ENCODE results near the gene CDK14. TPM values are rescaled to one million over a fixed set of nuclear protein-coding genes. Genes with fewer than 3 reads are reported as not detected.
"Not testable (repeated sequence)": the region's sequence is repeated elsewhere in the genome, so short reads cannot be mapped to it uniquely, and the experiment has no call there.

The CDK14 gene
- polyA plus RNA-seq, 1 donor = 9.7 TPM

DNA sequence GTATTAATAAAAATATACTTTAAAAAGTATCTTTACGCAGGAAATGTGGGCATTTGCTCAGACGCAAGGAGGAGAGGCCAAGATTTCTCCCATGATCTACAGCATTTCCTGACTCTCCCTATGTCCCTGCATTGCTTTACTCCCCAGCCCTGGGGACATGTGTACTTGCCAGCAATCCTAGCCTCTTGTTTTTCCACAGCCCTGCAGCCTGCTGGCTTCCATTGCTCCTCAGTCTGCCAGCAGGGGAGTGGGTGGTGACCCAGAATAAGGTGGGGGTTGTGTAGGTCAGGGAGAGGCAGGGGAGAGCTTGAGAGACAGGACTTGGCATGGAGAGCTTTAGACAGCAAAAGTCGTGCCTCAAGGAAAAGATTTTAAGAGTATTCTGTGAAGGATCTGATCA, 307.7 kb downstream of the CDK14 start:
- Histone ChIP-seq H3K9me3 (ENCODE audit: control insufficient read depth, low read depth, low read length) (no peaks in the 10 kb centered on the region), H3K27me3 (ENCODE audit: control insufficient read depth, insufficient read depth, low read length) (no peaks in the 10 kb centered on the region), H3K36me3 (ENCODE audit: control insufficient read depth, insufficient read depth, low read length) (no peaks in the 10 kb centered on the region), H3K4me1 (ENCODE audit: control insufficient read depth, insufficient read depth, low read length) (no peaks in the 10 kb centered on the region), H3K4me3 (ENCODE audit: low read length) (no peak overlapping the region), H3K27ac (ENCODE audit: low read length) (no peak overlapping the region)
- DNase-seq = no peak
- WGBS (ENCODE audit: insufficient coverage, low lambda C conversion rate) = 100% methylated on average over 1 of the region's 3 CpGs

DNA sequence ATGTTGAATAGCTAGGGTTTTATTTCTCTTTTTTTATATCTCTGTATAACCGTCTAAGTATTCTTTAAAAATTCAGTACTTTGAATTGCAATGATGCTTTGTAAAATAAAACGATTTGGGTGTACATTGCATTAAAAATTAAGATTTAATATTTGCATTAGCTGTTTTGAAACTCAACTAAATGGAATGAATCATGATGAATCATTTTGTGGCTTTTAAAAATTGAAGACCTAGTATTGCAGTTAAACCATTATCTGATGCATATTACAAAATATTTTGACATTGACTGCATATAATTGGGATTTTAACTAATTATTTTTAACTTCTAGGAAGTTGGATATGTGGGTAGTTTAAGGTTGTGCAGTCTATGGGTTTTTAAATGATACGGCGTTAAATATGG, 314.0 kb downstream of the CDK14 start:
- H3K27ac ChIP-seq (ENCODE audit: low read length) = no peak overlapping the region
- WGBS (ENCODE audit: insufficient coverage, low lambda C conversion rate) = 95% methylated on average over 4 of the region's 4 CpGs
- H3K4me3 ChIP-seq (ENCODE audit: low read length) = no peak overlapping the region
- no peaks in the 10 kb centered on the region for H3K9me3 ChIP-seq (ENCODE audit: control insufficient read depth, low read depth, low read length)
- no peaks in the 10 kb centered on the region for H3K36me3 ChIP-seq (ENCODE audit: control insufficient read depth, insufficient read depth, low read length)
- H3K27me3 ChIP-seq (ENCODE audit: control insufficient read depth, insufficient read depth, low read length) = no peaks in the 10 kb centered on the region
- H3K4me1 ChIP-seq (ENCODE audit: control insufficient read depth, insufficient read depth, low read length) = no peaks in the 10 kb centered on the region
- DNase-seq = no peak

- WGBS (ENCODE audit: insufficient coverage, low lambda C conversion rate) = 63% methylated on average over 3 of the region's 4 CpGs
- H3K4me3 ChIP-seq (ENCODE audit: low read length) = no peak overlapping the region
- H3K27ac ChIP-seq (ENCODE audit: low read length) = no peak overlapping the region
- H3K27me3 ChIP-seq (ENCODE audit: control insufficient read depth, insufficient read depth, low read length) = no peaks in the 10 kb centered on the region
- H3K36me3 ChIP-seq (ENCODE audit: control insufficient read depth, insufficient read depth, low read length) = no peaks in the 10 kb centered on the region
- no peaks in the 10 kb centered on the region for H3K4me1 ChIP-seq (ENCODE audit: control insufficient read depth, insufficient read depth, low read length)
- no peak for DNase-seq
- H3K9me3 ChIP-seq (ENCODE audit: control insufficient read depth, low read depth, low read length) = no peaks in the 10 kb centered on the region
Measured at GRCh38 chr7:90916319-90916718, 320.2 kb downstream of the CDK14 start.

DNA sequence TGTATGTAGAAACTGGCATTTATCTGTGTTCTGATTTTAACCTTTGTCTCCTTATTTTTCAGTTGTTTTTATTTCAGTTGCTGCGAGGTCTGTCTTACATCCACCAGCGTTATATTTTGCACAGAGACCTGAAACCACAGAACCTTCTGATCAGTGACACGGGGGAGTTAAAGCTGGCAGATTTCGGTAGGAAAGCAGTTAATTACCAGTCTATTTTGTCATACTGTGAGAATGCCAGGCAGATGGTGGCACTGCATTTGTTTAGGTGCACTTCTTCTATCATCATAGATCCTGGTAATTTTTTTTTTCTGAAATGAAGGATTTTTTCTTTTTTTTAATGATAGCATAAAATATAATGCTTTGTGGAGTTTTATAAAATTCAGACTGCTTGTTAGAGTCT, 321.4 kb downstream of the CDK14 start:
- 100% methylated on average over 1 of the region's 4 CpGs for WGBS (ENCODE audit: insufficient coverage, low lambda C conversion rate)
- no peaks in the 10 kb centered on the region for H3K36me3 ChIP-seq (ENCODE audit: control insufficient read depth, insufficient read depth, low read length)
- H3K27ac ChIP-seq (ENCODE audit: low read length) = no peak overlapping the region
- no peaks in the 10 kb centered on the region for H3K9me3 ChIP-seq (ENCODE audit: control insufficient read depth, low read depth, low read length)
- H3K4me3 ChIP-seq (ENCODE audit: low read length) = no peak overlapping the region
- DNase-seq = no peak
- H3K4me1 ChIP-seq (ENCODE audit: control insufficient read depth, insufficient read depth, low read length) = no peaks in the 10 kb centered on the region
- H3K27me3 ChIP-seq (ENCODE audit: control insufficient read depth, insufficient read depth, low read length) = no peaks in the 10 kb centered on the region

GRCh38 chr7:90918303-90918702, 322.2 kb downstream of the CDK14 start:
- DNase-seq = no peak
- Histone ChIP-seq H3K27me3 (ENCODE audit: control insufficient read depth, insufficient read depth, low read length) (no peaks in the 10 kb centered on the region), H3K4me1 (ENCODE audit: control insufficient read depth, insufficient read depth, low read length) (no peaks in the 10 kb centered on the region), H3K27ac (ENCODE audit: low read length) (no peak overlapping the region), H3K36me3 (ENCODE audit: control insufficient read depth, insufficient read depth, low read length) (no peaks in the 10 kb centered on the region), H3K9me3 (ENCODE audit: control insufficient read depth, low read depth, low read length) (no peaks in the 10 kb centered on the region), H3K4me3 (ENCODE audit: low read length) (no peak overlapping the region)
- no CpG with 5 or more reads among the region's 3 CpGs for WGBS (ENCODE audit: insufficient coverage, low lambda C conversion rate)

- no peaks in the 10 kb centered on the region for H3K27me3 ChIP-seq (ENCODE audit: control insufficient read depth, insufficient read depth, low read length)
- H3K4me3 ChIP-seq (ENCODE audit: low read length) = no peak overlapping the region
- H3K36me3 ChIP-seq (ENCODE audit: control insufficient read depth, insufficient read depth, low read length) = no peaks in the 10 kb centered on the region
- no peaks in the 10 kb centered on the region for H3K9me3 ChIP-seq (ENCODE audit: control insufficient read depth, low read depth, low read length)
- DNase-seq = no peak
- no peak overlapping the region for H3K27ac ChIP-seq (ENCODE audit: low read length)
- no peaks in the 10 kb centered on the region for H3K4me1 ChIP-seq (ENCODE audit: control insufficient read depth, insufficient read depth, low read length)
- WGBS (ENCODE audit: insufficient coverage, low lambda C conversion rate) = no CpG with 5 or more reads among the region's 2 CpGs
Measured at GRCh38 chr7:90919816-90920215, 323.7 kb downstream of the CDK14 start.

DNA sequence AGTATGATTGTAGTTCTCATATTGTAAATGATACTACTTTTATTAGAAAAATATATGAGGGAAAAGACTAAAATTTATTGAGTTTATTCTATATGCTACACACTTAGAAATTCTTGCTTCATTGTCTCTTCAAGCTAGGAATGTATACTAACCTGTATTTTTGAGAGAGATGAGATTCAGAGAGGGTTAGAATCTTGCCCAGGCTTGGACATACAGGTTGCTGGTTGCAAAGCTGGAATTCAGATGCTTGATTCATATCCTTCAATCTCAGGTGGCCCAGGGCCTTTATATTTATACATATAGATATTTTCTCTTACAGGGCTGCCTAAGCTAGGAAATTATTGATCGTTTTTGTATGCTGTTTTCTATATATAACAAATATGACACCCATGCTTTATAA, 324.2 kb downstream of the CDK14 start:
- no peaks in the 10 kb centered on the region for H3K4me1 ChIP-seq (ENCODE audit: control insufficient read depth, insufficient read depth, low read length)
- H3K27me3 ChIP-seq (ENCODE audit: control insufficient read depth, insufficient read depth, low read length) = no peaks in the 10 kb centered on the region
- no peak overlapping the region for H3K27ac ChIP-seq (ENCODE audit: low read length)
- no peak overlapping the region for H3K4me3 ChIP-seq (ENCODE audit: low read length)
- no peaks in the 10 kb centered on the region for H3K36me3 ChIP-seq (ENCODE audit: control insufficient read depth, insufficient read depth, low read length)
- no peaks in the 10 kb centered on the region for H3K9me3 ChIP-seq (ENCODE audit: control insufficient read depth, low read depth, low read length)
- DNase-seq = no peak
- 100% methylated on average over 1 of the region's 1 CpG for WGBS (ENCODE audit: insufficient coverage, low lambda C conversion rate)

- no peak overlapping the region for H3K4me3 ChIP-seq (ENCODE audit: low read length)
- no peaks in the 10 kb centered on the region for H3K4me1 ChIP-seq (ENCODE audit: control insufficient read depth, insufficient read depth, low read length)
- 94% methylated on average over 2 of the region's 2 CpGs for WGBS (ENCODE audit: insufficient coverage, low lambda C conversion rate)
- H3K27ac ChIP-seq (ENCODE audit: low read length) = no peak overlapping the region
- H3K27me3 ChIP-seq (ENCODE audit: control insufficient read depth, insufficient read depth, low read length) = no peaks in the 10 kb centered on the region
- no peaks in the 10 kb centered on the region for H3K36me3 ChIP-seq (ENCODE audit: control insufficient read depth, insufficient read depth, low read length)
- H3K9me3 ChIP-seq (ENCODE audit: control insufficient read depth, low read depth, low read length) = no peaks in the 10 kb centered on the region
- DNase-seq = no peak
Measured at GRCh38 chr7:90923541-90923997, 327.4 kb downstream of the CDK14 start.

DNA sequence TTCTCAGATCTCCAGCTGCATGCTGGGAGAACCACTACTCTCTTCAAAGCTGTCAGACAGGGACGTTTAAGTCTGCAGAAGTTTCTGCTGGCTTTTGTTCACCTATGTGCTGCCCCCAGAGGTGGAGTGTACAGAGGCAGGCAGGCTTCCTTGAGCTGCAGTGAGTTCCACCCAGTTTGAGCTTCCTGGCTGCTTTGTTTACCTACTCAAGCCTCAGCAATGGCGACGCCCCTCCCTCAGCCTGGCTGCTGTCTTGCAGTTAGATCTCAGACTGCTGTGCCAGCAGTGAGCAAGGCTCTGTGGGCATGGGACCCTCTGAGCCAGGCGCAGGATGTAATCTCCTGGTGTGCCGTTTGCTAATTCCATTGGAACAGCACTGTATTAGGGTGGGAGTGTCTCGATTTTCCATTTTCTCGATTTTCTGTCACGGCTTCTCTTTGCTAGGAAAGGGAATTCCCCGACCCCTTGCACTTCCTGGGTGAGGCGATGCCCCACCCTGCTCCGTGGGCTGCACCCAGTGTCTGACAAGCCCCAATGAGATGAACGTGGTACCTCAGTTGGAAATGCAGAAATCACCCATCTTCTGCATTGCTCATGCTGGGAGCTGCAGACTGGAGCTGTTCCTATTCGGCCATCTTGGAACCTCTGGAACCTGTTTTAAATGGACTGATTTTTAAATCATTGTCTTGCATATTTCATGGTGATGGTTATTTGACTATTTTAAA, 332.7 kb downstream of the CDK14 start:
- 100% methylated on average over 1 of the region's 13 CpGs for WGBS (ENCODE audit: insufficient coverage, low lambda C conversion rate)
- H3K9me3 ChIP-seq (ENCODE audit: control insufficient read depth, low read depth, low read length); H3K27me3 ChIP-seq (ENCODE audit: control insufficient read depth, insufficient read depth, low read length); H3K36me3 ChIP-seq (ENCODE audit: control insufficient read depth, insufficient read depth, low read length); H3K27ac ChIP-seq (ENCODE audit: low read length); DNase-seq; H3K4me3 ChIP-seq (ENCODE audit: low read length); H3K4me1 ChIP-seq (ENCODE audit: control insufficient read depth, insufficient read depth, low read length): not testable (repeated sequence)

DNA sequence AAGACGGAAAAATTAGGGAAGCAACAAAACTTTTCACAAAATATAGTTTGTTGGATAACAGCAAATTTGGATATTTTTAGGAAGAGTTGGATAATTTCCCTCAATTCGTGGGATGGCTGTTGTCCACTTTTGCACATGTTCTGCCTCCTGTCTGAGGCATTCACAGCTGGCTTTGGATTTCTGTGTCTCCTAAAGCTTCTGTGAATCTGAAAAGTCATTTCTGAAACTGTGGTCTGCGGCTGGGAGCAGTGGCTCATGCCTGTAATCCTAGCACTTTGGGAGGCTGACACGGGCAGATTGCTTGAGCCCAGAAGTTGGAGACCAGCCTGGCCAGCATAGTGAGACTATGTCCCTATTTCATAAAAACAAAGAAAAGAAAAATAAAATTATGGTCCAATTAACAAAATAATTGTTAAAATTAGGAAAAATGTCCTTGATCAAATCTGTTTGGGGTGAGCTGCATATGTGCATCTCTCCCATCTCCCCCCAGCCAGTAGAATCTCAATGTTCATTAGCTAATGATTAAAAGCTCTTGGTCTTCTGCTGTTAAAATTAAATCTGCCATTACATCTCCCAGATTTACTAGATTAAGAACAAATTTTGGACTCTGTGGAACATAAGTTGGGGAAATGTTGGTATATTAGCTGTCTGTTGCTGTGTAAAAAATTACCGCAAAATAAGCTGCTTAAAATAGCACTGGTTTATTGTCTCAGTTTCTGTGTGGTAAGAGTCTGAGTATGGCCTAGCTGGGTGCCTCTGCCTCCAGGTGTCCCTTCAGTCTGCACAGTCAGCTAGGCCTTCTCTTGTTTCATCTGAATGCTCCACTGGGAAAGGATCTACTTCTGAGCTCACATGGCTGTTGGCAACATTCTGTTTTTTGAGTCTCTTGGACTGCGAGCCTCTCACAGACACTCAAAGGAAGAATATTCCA, 336.1 kb downstream of the CDK14 start:
- WGBS (ENCODE audit: insufficient coverage, low lambda C conversion rate) = 100% methylated on average over 1 of the region's 6 CpGs
- Histone ChIP-seq H3K27me3 (ENCODE audit: control insufficient read depth, insufficient read depth, low read length) (no peaks in the 10 kb centered on the region), H3K9me3 (ENCODE audit: control insufficient read depth, low read depth, low read length) (no peaks in the 10 kb centered on the region), H3K27ac (ENCODE audit: low read length) (no peak overlapping the region), H3K4me3 (ENCODE audit: low read length) (no peak overlapping the region), H3K36me3 (ENCODE audit: control insufficient read depth, insufficient read depth, low read length) (no peaks in the 10 kb centered on the region), H3K4me1 (ENCODE audit: control insufficient read depth, insufficient read depth, low read length) (no peaks in the 10 kb centered on the region)
- no peak for DNase-seq

Data from large intestine (tissue), 3 donors.